GM12878 (cell line): ENCODE data around the gene SEMA7A. TPM values are rescaled to one million over a fixed set of nuclear protein-coding genes. Genes with fewer than 3 reads are reported as not detected.

Experiments used
- ATF2 ChIP-seq: IDR thresholded peaks from 2 replicates; pipeline ENCODE4 v1.6.1; 2012; ENCODE audit warnings: low read length, inconsistent platforms
- ATF7 ChIP-seq: fragments of 450-650 bp; IDR thresholded peaks from 2 replicates; pipeline ENCODE4 v1.6.1; 2016; ENCODE audit warnings: low read depth, mild to moderate bottlenecking
- CBX3 ChIP-seq: fragments of 200-600 bp; sonication (generic); IDR thresholded peaks from 2 replicates; pipeline ENCODE4 v1.6.1; 2016; ENCODE audit warnings: low read depth, borderline replicate concordance
- CHD1 ChIP-seq: IDR thresholded peaks from 2 replicates; pipeline ENCODE4 v1.6.1; 2012; ENCODE audit warnings: low read depth, low read length, improper control_type of control experiment
- CREB1 ChIP-seq: IDR thresholded peaks from 2 replicates; pipeline ENCODE4 v1.6.1; 2012; ENCODE audit warnings: low read depth, mild to moderate bottlenecking, inconsistent platforms
- E4F1 ChIP-seq: fragments of 450-650 bp; IDR thresholded peaks from 2 replicates; pipeline ENCODE4 v1.6.1; 2018; ENCODE audit warnings: borderline replicate concordance, mild to moderate bottlenecking; ENCODE audit not compliant: partially characterized antibody
- ETV6 ChIP-seq, 2 experiments: fragments of 450-650 bp in 1 of 2; IDR thresholded peaks in 1 of 2; conservative IDR thresholded peaks in 1 of 2; 2 replicates each; pipeline ENCODE4 v1.6.1; 2014; ENCODE audit warnings: antibody characterized with exemption in 1 of 2, borderline replicate concordance in 1 of 2, low read depth in 1 of 2, mild to moderate bottlenecking in 1 of 2, moderate library complexity in 1 of 2
- GATAD2B ChIP-seq: fragments of 450-650 bp; conservative IDR thresholded peaks from 2 replicates; pipeline ENCODE4 v1.6.1; 2017; ENCODE audit warnings: low read depth, mild to moderate bottlenecking, moderate library complexity
- IKZF2 ChIP-seq, 2 experiments: fragments of 450-650 bp; IDR thresholded peaks; 2 replicates each; pipeline ENCODE4 v1.6.1; 2017; ENCODE audit warnings: mild to moderate bottlenecking in 2 of 2, moderate library complexity in 2 of 2
- MYB ChIP-seq: fragments of 150-350 bp; IDR thresholded peaks from 2 replicates; pipeline ENCODE4 v1.6.1; 2014; ENCODE audit warnings: mild to moderate bottlenecking, low read depth, low read length, borderline replicate concordance
- PBX3 ChIP-seq: IDR thresholded peaks from 2 replicates; pipeline ENCODE4 v1.6.1; 2011; ENCODE audit warnings: mild to moderate bottlenecking, low read depth, low read length, moderate library complexity; ENCODE audit not compliant: insufficient replicate concordance
- PKNOX1 ChIP-seq: fragments of 450-650 bp; IDR thresholded peaks from 2 replicates; pipeline ENCODE4 v1.6.1; 2016; ENCODE audit warnings: mild to moderate bottlenecking
- RAD21 ChIP-seq: IDR thresholded peaks from 2 replicates; pipeline ENCODE4 v1.6.1; 2011; ENCODE audit warnings: mild to moderate bottlenecking, low read depth, low read length, moderate library complexity; ENCODE audit not compliant: insufficient read depth
- RAD51 ChIP-seq: fragments of 450-650 bp; IDR thresholded peaks from 2 replicates; pipeline ENCODE4 v1.6.1; 2016; ENCODE audit warnings: moderate library complexity, mild to moderate bottlenecking, inconsistent platforms
- RELA ChIP-seq: fragments of 450-650 bp; IDR thresholded peaks from 2 replicates; pipeline ENCODE4 v1.8.0; 2014; ENCODE audit warnings: borderline replicate concordance; ENCODE audit not compliant: partially characterized antibody
- RUNX3 ChIP-seq: IDR thresholded peaks from 2 replicates; pipeline ENCODE4 v1.6.1; 2012; ENCODE audit warnings: low read length, inconsistent platforms
- ZNF24 ChIP-seq: fragments of 450-650 bp; IDR thresholded peaks from 2 replicates; pipeline ENCODE4 v1.6.1; 2017; ENCODE audit warnings: antibody characterized with exemption, mild to moderate bottlenecking
- polyA plus RNA-seq, 11 experiments: library from polyadenylated mRNA; depleted of rRNA in 4 of 11; unstranded in 6 of 11; stranded (reverse) in 5 of 11; fragments of >200 nt; fragmentation: Nextera tagmentation in 4 of 11; fragmentation: Illumina TruSeq in 1 of 11; extraction: Ambion mirVana in 4 of 11; extraction: Trizol in 1 of 11; gene quantifications; 1 replicate in 1 of 11; 2 replicates in 10 of 11; pipeline versions ENCODE4 v1.2.1 to v1.2.3, GENCODE V29; 2011 to 2016; ENCODE audit warnings: inconsistent platforms in 2 of 11, missing spikeins in 2 of 11, low read depth in 1 of 11
- total RNA-seq, 4 experiments: library from RNA; depleted of rRNA in 3 of 4; stranded (reverse); fragments of >200 nt in 3 of 4; fragmentation: Illumina TruSeq in 1 of 4; extraction: Trizol in 1 of 4; gene quantifications; 2 replicates each; pipeline versions ENCODE4 v1.2.1 to v1.2.3, GENCODE V29; 2013 to 2021
- TF ChIP-seq, protein P1 (sequence below): fragments of 450-650 bp; IDR thresholded peaks from 2 replicates; pipeline ENCODE4 v1.6.1; 2018; ENCODE audit warnings: mild to moderate bottlenecking, low read depth, moderate library complexity; ENCODE audit not compliant: partially characterized antibody

Gene SEMA7A
- total and polyA plus RNA-seq, 10 of the 15 experiments (the other 5 are each of a cell fraction or from before 2014, with no cell fraction given), result 0.08 to 112 (median 53.5) TPM

DNA sequence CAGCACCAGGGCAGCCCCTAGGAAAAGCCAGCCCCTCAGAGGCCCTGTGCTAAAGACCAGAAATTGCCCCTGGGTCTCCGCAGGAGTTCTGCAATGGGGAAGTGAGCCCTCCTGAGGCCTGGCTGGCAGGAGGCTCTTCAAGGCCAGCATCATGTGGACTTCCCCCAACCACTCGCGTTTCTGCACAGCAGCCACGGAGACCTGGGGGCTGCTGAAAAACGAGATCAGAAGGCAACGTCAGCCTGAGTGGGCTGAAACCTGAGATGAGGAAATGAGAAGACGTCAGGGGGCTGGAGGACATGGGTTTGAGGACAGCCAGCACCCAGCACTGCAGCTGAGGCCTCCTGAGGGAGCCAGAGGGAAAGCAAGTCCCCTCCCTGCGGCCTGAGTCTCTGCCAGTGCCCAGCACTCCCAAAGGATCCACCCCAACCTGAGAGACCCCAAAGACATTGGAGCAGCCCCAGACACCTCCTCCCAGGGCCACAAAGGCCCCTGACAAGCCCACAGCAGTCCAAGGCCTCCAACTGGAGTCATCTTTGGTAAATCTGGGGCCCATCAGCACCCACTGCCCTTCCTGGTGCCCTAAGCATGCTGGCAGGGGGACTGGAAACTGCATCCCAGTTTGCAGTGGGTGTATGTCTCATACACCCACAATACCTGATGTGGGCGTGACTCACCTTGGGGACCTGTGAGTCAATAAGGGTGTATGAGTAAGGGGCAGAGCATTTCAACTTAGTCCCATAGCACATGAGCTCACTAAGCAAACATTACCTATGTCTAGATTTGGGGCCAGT lies 37.1 kb downstream of the SEMA7A start (continued):
- TF ChIP-seq CREB1 (no peak), RELA (peak; percentile 98), RAD51 (peak; percentile 76), RUNX3 (no peak), ETV6 (conservative IDR thresholded peaks at IDR 0.05 in 1 of 2, IDR thresholded peaks at IDR 0.05 in 1 of 2; ENCODE audit: borderline replicate concordance in 1 of 2, low read depth in 1 of 2) (peak in 1 of 2 experiments; percentile 82; a peak in 1 of 4 replicates), PBX3 (no peak), MYB (no peak), CBX3 (no peak), PKNOX1 (peak; percentile 75), ATF2 (no peak), GATAD2B (peak; percentile 99), CHD1 (peak; percentile 91; the same call in 1 of the 2 replicates), ATF7 (peak; percentile 96), E4F1 (no peak), RAD21 (peak; percentile 27; the same call in 1 of the 2 replicates), IKZF2 (IDR thresholded peaks at IDR 0.05) (peak; percentile 85 to 93), ZNF24 (no peak)
- TF ChIP-seq, protein P1, sequence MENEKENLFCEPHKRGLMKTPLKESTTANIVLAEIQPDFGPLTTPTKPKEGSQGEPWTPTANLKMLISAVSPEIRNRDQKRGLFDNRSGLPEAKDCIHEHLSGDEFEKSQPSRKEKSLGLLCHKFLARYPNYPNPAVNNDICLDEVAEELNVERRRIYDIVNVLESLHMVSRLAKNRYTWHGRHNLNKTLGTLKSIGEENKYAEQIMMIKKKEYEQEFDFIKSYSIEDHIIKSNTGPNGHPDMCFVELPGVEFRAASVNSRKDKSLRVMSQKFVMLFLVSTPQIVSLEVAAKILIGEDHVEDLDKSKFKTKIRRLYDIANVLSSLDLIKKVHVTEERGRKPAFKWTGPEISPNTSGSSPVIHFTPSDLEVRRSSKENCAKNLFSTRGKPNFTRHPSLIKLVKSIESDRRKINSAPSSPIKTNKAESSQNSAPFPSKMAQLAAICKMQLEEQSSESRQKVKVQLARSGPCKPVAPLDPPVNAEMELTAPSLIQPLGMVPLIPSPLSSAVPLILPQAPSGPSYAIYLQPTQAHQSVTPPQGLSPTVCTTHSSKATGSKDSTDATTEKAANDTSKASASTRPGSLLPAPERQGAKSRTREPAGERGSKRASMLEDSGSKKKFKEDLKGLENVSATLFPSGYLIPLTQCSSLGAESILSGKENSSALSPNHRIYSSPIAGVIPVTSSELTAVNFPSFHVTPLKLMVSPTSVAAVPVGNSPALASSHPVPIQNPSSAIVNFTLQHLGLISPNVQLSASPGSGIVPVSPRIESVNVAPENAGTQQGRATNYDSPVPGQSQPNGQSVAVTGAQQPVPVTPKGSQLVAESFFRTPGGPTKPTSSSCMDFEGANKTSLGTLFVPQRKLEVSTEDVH, result peak; percentile 54
